HG03196 (cell line): ENCODE results near the gene CIPC.

Source experiments
- ATAC-seq: cut with Tn5 transposase; IDR thresholded peaks from one replicate; pipeline ENCODE4 v1.9.1; 2021; ENCODE audit not compliant: unreplicated experiment

Gene CIPC

DNA sequence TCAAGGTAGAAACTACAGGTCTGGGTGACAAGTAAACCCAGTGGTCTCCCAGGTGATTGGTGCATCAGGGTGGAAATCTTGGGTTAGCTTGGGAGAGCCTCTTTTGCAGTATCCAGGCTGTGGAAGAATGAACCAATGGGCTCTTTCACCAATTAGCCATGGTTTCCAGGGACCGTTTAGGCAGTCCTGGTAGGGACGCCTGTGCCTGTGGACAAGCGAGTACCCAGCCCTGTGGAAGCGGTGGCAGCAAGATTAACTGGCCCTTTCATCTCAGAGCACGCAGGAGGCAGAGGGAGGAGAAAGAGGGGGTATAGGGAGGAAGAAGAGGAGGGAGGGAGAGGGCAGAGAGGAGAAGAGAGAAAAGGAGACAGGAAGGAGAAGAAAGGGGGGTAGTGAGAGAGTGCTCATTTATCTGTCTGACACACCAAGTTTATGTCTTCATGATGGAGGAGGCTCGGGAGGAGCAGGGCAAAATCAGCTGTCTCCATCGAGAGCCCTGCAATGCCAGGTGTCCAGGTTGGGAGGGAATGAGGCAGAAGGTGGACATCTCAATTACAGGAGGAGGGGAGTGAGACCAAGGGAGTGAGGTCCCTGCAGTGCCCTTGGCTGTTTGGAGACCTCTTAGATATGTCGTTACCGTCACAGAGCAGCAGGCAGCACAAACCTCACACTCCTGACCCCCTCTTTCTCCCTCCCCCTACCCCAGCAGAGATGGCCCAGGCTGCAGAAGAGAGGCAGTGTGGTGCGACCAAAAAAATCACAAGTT, 48.1 kb downstream of the CIPC start:
- no peak for ATAC-seq

DNA sequence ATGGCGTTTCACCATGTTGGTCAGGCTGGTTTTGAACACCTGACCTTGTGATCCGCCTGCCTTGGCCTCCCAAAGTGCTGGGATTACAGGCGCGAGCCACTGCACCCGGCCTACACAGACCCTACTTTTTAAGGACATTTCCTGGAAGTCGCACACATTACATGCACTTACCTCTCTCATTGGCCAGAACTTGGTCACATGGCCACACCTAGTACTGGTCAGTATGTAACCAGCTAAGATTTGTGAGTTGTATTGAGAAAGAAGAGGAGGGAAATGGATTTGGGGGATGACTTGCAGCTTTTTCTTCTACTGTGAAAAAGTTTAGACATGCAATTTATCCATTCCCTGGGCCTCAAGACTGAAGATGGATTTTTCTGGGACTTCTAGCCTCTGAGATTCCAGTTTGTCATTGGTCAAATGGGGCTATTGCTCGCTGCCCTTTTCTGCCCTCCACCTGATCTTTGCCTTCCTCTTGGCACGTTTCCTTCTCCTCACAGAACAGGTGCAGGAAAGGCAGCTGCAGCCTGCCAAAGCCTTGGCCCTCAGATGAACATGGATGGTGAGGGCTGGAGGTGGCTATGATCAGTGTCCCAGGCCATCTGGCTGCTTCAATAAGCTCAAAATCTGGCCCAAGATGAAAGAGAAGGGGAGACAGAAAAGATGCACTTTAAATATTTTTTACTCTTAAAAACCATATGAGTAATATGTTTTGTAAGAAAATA, 50.6 kb downstream of the CIPC start:
- ATAC-seq = no peak

- ATAC-seq = no peak
These were observed 53.2 kb downstream of the CIPC start for GRCh38 chr14:77151245-77151644.

DNA sequence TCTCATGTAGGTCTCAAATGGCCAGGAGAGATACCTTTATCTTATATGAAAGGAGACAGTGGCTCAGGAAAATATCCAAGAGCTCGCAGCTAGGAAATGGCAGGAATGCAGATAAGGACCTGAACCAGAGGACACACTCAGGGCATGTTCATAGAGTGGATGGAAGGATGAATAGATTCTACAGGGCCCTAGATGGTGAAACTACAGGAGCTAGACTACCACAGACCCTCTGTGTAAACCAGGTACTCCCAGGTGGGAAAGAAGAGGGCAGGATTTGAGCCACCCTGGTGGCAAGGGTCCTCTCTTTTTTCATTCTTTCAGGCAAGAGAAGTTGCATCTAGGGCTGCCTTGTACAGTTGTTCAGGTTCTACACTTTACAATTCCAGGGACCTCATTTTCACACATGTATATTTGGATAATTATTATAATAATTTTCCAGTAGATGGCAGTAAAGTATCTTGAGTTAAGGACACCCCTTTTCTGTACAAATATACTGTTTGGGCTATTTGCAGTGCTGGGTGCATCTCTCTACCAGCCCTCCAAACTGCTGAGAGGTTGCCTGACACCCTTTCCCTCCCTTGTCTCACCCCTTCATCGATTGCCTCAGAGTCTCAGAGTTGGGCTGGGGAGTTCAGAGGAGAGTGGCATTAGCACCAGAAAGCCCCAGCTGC, 54.0 kb downstream of the CIPC start:
- no peak for ATAC-seq

- ATAC-seq = no peak
These were observed 55.7 kb downstream of the CIPC start for GRCh38 chr14:77153802-77154201.

GRCh38 chr14:77154421-77154820, 56.4 kb downstream of the CIPC start:
- no peak for ATAC-seq

GRCh38 chr14:77155083-77155482, 57.0 kb downstream of the CIPC start:
- ATAC-seq = no peak

GRCh38 chr14:77157740-77158139, 59.7 kb downstream of the CIPC start:
- no peak for ATAC-seq

- no peak for ATAC-seq
These were observed 60.3 kb downstream of the CIPC start for GRCh38 chr14:77158175-77158881.

GRCh38 chr14:77158882-77159255, 60.8 kb downstream of the CIPC start:
- ATAC-seq = no peak

- no peak for ATAC-seq
These were observed 63.0 kb downstream of the CIPC start for GRCh38 chr14:77161011-77161410.
